ENCODE measurements around the gene PEAR1. TPM values are rescaled to one million over a fixed set of nuclear protein-coding genes. Genes with fewer than 3 reads are reported as not detected.

PEAR1 gene
- total RNA-seq, 1 donor from 2014 or later = 0.09 TPM

DNA sequence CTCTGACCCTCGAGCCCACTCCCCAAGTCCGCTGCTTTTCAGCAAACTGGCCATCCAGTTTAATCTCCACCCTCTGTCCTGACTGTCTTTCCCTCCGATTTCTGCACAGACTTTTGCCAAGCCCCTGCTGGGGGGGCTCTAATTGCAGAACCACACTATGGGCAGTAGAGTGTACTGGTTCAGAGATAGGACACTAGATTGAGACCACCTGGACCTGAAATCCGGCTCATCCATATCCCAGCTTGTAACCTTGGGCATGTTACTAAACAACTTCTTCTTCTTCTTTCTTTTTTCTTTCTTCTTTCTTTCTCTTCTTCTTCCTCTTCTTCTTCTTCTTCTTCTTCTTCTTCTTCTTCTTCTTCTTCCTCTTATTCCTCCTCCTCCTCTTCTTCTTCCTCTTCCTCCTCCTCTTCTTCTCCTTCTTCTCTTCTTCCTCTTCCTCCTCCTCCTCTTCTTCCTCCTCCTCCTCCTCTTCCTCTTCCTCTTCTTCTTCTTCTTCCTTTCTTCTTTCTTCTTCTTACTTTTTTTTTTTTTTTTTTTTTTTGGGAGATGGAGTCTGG, 34.6 kb downstream of the PEAR1 start:
- intact Hi-C loops (cut with micrococcal nuclease) = loop anchor here (2.0 to 10.0 kb wide), 4 partner anchors 63 to 493 kb away; partner anchors contain the start of gene NTRK1
- Mint-ChIP-seq H3K27ac (peak overlapping the region; percentile 45), H3K36me3 (ENCODE audit: low read depth) (no peaks in the 10 kb centered on the region), H3K4me3 (peak overlapping the region; percentile 53), H3K9me3 (no peaks in the 10 kb centered on the region), H3K4me1 (peaks cover 23% of the 10 kb centered on the region), H3K27me3 (peaks cover 70% of the 10 kb centered on the region)
- no peak for DNase-seq

DNA sequence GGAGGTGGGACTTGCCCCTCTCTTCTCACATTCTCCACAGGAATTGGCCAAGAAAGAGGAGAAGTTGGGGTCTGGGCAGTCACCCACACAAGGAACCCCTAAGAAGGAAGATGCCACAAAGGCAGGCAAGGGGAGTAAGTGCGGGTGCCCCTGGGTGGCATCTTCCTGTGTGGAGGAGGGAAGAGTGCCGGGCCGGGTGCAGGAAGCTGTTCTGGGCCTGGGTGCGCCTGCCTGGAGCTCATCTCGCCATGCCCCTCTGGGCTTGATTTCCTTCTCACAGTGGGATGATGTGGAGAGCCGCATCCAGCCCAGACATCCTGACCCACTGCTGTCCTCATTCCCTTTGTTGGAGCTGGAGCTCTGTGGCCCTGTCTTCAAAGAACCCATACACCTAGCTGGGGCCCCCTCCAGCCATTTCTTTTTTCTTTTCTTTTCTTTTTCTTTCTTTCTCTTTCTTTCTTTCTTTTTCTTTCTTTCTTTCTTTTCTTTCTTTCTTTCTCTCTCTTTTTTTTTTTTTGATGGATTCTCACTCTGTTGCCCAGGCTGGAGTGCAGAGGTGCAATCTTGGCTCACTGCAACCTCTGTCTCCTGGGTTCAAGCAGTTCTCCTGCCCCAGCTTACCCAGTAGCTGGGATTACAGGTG, 36.2 kb downstream of the PEAR1 start:
- Mint-ChIP-seq H3K4me3 (no peak overlapping the region), H3K36me3 (ENCODE audit: low read depth) (no peaks in the 10 kb centered on the region), H3K9me3 (no peaks in the 10 kb centered on the region), H3K27me3 (peaks cover 62% of the 10 kb centered on the region), H3K4me1 (peaks cover 21% of the 10 kb centered on the region), H3K27ac (no peak overlapping the region)
- no peak for DNase-seq
- intact Hi-C loops (cut with micrococcal nuclease) = loop anchor here (2.0 to 10.0 kb wide), 4 partner anchors 65 to 495 kb away; partner anchors contain the start of gene NTRK1

DNA sequence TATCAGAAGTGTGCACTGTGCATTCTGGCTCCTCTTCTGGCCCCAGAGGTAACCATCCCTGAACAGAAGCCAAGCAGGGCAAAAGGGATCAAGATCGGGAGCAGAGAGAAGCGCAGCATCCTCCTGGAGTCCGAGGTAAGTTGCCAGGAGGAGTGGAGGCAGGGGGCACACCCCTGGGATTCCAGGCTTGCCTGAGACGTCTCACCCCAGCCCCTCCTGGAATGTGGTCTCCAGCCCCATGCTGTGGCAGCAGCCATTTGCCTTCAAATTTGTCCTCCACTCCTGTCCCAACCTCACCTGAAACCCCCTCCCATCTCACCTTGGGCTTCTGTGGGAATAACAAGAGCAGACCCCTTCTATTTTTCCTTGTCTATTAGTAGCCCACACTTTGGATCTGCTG, 37.0 kb downstream of the PEAR1 start:
- Mint-ChIP-seq H3K4me1 (peaks cover 21% of the 10 kb centered on the region), H3K36me3 (ENCODE audit: low read depth) (no peaks in the 10 kb centered on the region), H3K4me3 (no peak overlapping the region)

DNA sequence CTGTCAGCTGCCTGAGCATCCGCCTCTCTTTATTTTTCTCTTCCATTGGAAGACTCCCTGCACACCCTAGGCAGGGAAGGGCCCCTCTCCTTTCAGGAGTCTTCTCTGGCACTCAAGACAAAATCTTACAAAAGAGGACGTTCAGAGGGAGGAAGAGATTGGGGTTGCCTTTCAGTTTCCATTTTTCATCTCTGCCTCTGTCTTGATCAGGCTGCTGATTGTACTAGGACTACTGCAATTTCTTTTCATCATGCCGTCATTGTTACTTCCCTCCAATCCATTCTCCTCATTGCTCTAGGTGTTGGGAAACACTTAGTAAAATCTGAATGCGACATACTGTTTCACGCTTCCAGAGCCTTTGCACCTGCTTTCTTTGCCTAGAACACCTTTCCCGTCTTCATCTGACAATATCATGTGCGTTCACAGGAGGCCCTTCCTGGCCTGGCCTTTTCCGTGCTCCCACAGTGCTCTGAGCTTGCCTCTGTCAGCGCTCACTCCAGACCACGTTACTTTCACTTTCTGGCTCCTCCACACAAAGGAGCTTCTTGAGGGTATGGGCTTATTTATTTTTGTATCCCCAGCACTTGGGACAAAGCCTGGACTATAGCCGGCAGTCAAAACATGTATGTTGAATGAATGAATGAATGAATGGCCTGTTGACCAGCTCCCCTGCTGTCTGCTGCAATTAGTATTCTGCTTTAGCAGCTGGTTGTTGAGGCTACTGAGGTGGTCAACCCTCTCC, 37.9 kb downstream of the PEAR1 start:
- intact Hi-C loops (cut with micrococcal nuclease) = no loop called here
- H3K4me1 Mint-ChIP-seq = peaks cover 15% of the 10 kb centered on the region
- no peak overlapping the region for H3K27ac Mint-ChIP-seq
- H3K27me3 Mint-ChIP-seq = peaks cover 45% of the 10 kb centered on the region
- no peaks in the 10 kb centered on the region for H3K9me3 Mint-ChIP-seq
- no peak for DNase-seq
- H3K36me3 Mint-ChIP-seq (ENCODE audit: low read depth) = no peaks in the 10 kb centered on the region
- H3K4me3 Mint-ChIP-seq = peak overlapping the region; percentile 2

More for the DNA sequence above, 37.0 kb downstream of the PEAR1 start:
- Mint-ChIP-seq H3K9me3 (no peaks in the 10 kb centered on the region), H3K27ac (no peak overlapping the region), H3K27me3 (peaks cover 54% of the 10 kb centered on the region)
- no peak for DNase-seq
- intact Hi-C loops (cut with micrococcal nuclease) = no loop called here

DNA sequence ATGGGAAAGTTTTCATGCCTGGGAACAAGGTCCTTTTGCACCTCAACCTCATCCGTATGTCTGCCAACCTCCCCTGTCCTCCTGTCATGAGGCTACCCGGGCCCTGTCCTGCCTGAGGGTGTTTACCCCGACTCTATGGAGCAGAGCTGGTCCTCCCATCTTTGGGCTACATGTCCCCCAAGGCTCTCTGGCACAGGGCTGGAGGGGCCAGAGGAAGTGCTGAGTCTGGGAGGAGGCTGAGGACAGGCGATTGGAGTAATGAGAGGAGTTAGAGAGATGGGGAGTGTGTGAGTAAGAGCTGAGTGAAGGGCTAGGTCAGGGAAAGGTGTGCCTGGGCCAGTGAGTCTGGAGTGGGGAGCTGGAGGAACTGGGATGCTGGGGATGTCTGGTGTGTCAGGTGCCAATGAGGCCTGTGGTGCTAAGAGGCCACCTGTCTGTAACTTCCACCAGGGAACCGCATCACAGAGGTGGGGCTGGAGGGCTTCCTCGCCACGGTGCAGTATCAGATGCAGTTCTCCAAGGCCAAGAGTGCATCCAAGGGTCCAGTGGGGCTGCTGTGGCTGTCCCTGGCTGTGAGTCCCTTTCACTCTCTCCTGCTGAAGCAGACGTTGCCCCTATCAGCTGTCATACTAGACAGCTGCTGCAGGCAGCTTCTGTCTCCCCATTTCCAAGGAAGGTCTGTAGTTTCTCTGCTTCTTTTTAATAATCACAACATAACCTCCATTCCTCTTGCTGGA, 38.6 kb downstream of the PEAR1 start:
- Mint-ChIP-seq H3K27me3 (peaks cover 37% of the 10 kb centered on the region), H3K9me3 (no peaks in the 10 kb centered on the region), H3K4me3 (no peak overlapping the region), H3K4me1 (peaks cover 12% of the 10 kb centered on the region), H3K27ac (no peak overlapping the region), H3K36me3 (ENCODE audit: low read depth) (no peaks in the 10 kb centered on the region)
- intact Hi-C loops (cut with micrococcal nuclease) = no loop called here
- no peak for DNase-seq

DNA sequence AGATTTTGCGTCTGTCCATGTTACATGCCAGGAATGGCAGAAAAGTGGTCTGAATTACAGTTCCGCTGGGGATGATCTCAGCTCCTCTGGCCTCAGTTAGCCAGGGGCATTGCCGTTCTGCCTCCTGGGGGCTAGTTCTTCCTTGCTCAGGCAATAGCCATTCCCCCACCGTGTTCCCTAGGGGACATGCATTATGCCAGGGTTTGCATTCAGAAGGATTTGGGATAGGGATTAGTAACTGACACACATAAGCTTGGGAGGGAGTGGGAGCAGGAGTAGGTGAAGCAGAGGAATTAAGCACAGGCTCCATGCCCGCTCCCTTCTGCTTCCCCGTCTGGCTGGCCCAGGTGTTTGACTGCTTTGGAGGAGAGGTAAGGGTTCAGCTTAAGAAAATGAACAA, 39.6 kb downstream of the PEAR1 start:
- Mint-ChIP-seq H3K4me1 (peaks cover 6% of the 10 kb centered on the region), H3K9me3 (no peaks in the 10 kb centered on the region), H3K4me3 (no peak overlapping the region), H3K36me3 (ENCODE audit: low read depth) (peaks cover under 1% of the 10 kb centered on the region), H3K27me3 (peaks cover 28% of the 10 kb centered on the region), H3K27ac (no peak overlapping the region)
- intact Hi-C loops (cut with micrococcal nuclease) = no loop called here
- DNase-seq = no peak

DNA sequence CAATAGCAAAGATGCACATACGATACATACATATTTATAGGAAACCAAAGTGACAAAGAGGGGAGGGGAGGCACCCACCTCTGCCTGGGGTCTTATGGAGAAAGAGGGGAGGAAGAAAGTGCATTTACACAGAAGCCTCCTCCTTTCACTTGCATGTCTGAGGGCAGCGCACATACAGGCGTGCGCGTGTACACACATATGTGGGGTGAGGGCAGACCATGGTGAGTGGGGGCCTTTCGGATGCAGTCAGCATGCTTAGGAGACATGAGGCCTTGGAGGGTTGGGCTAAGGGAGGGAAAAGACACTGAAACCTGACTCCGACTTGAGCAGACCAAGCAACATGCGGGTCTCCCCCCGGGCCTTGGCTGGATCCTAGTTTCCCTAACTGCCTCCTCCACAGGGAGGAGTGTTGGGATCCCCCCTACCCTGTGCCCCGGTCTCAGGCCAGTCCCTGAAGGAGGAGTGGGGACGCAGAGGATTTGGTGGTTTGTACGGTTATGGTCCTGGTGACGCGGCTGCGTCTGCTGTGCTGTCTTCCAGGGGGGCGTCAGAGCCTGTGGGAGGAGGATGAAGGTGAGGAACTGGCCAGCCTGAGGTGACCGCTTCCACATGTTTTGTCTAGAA, 42.1 kb downstream of the PEAR1 start:
- H3K27me3 Mint-ChIP-seq = peaks cover 10% of the 10 kb centered on the region
- no peak for DNase-seq
- no peak overlapping the region for H3K27ac Mint-ChIP-seq
- H3K36me3 Mint-ChIP-seq (ENCODE audit: low read depth) = peaks cover 5% of the 10 kb centered on the region
- H3K4me3 Mint-ChIP-seq = no peak overlapping the region
- H3K9me3 Mint-ChIP-seq = no peaks in the 10 kb centered on the region
- H3K4me1 Mint-ChIP-seq = peaks cover 4% of the 10 kb centered on the region
- intact Hi-C loops (cut with micrococcal nuclease) = no loop called here

DNA sequence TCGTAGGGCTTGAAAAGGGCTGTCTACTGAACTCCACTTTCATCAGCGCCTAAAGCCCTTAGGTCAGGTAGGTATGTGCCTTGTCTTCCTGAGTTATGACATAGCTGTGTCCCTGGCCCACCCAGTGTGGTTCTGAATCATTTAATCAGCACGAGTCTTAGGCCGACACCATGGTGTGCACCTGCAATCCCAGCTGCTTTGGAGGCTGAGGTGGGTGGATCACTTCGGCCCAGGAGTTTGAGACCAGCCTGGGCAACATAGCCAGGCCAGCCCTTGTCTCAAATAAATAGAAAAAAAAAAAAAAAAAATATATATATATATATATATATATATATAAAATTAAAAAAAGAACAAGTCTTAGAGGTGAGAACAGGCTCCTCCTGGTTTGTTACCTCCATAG, 42.7 kb downstream of the PEAR1 start:
- intact Hi-C loops (cut with micrococcal nuclease) = no loop called here
- peaks cover 4% of the 10 kb centered on the region for H3K27me3 Mint-ChIP-seq
- H3K36me3 Mint-ChIP-seq (ENCODE audit: low read depth) = peaks cover 8% of the 10 kb centered on the region
- no peak overlapping the region for H3K4me3 Mint-ChIP-seq
- DNase-seq = no peak
- H3K27ac Mint-ChIP-seq = no peak overlapping the region
- peaks cover 4% of the 10 kb centered on the region for H3K4me1 Mint-ChIP-seq
- no peaks in the 10 kb centered on the region for H3K9me3 Mint-ChIP-seq

DNA sequence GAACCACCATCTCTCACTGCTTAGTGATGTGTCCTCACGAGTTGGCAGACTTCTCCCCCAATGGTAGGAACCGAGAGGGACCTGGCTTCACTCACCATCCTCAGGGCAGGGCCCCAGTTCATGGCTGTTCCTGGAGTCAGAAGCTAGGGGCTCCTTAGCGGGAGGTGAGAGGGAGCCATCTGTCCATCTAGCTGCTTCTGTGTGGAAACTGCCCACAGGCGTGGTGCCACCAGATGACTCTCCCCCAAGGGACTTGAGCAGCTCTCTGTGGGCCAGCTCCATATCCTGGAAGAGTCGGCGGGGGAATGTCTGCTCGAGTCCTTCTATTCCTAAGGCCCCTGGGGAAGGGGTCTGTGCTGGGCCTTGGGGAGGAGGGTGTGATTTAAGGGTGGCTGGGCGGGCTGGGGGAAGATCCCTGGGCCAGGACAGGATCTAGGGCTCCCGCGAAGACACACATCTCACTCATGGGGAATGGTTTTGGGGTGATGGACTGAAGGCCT, 43.3 kb downstream of the PEAR1 start:
- Mint-ChIP-seq H3K27ac (no peak overlapping the region), H3K4me3 (no peak overlapping the region), H3K27me3 (no peaks in the 10 kb centered on the region), H3K9me3 (no peaks in the 10 kb centered on the region), H3K4me1 (no peaks in the 10 kb centered on the region), H3K36me3 (ENCODE audit: low read depth) (peaks cover 8% of the 10 kb centered on the region)
- no peak for DNase-seq
- intact Hi-C loops (cut with micrococcal nuclease) = no loop called here

DNA sequence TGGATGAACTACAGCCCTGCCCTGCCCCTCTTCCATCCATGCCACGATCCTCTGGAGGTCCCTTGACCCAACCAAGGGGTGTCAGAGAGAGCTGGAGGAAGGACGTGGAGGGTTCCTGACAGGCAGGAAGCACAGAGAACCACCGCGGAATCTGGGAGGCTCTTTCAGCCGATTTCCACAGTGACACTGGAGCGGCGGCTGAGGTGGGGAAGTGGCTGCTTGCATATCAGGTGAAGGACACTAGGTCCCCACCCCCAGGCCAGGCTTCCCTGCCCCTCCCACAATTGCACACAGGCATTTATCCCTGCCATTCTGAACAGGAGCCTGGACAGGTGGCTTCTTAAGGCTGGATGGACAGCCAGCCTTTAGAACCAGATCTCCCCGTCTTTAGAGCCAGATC, 44.4 kb downstream of the PEAR1 start:
- DNase-seq = no peak
- Mint-ChIP-seq H3K27me3 (no peaks in the 10 kb centered on the region), H3K9me3 (no peaks in the 10 kb centered on the region), H3K36me3 (ENCODE audit: low read depth) (peaks cover 12% of the 10 kb centered on the region), H3K27ac (no peak overlapping the region), H3K4me3 (no peak overlapping the region), H3K4me1 (no peaks in the 10 kb centered on the region)
- intact Hi-C loops (cut with micrococcal nuclease) = no loop called here

DNA sequence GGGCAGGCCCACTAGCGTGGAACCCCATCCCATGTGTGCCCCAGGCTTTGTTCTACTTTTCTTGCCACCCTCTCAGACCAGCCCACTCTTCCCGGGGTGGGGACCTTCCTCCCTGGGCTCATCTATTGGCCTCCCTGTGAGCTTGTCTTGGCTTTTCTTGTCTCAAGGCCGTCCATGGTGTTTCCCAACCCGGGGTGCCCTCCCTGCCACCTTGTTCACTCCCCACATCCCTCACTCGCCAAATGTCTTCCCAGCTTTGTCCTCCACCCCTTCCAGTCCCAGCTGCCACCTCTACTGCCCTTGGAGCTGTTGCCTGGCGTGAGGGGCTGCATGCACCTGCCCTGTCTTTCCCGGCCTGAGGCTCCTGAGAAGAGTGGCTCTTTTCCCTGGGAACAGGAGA, 45.3 kb downstream of the PEAR1 start:
- Mint-ChIP-seq H3K4me3 (no peak overlapping the region), H3K9me3 (no peaks in the 10 kb centered on the region), H3K36me3 (ENCODE audit: low read depth) (peaks cover 12% of the 10 kb centered on the region), H3K4me1 (no peaks in the 10 kb centered on the region), H3K27ac (no peak overlapping the region), H3K27me3 (no peaks in the 10 kb centered on the region)
- intact Hi-C loops (cut with micrococcal nuclease) = no loop called here
- no peak for DNase-seq

DNA sequence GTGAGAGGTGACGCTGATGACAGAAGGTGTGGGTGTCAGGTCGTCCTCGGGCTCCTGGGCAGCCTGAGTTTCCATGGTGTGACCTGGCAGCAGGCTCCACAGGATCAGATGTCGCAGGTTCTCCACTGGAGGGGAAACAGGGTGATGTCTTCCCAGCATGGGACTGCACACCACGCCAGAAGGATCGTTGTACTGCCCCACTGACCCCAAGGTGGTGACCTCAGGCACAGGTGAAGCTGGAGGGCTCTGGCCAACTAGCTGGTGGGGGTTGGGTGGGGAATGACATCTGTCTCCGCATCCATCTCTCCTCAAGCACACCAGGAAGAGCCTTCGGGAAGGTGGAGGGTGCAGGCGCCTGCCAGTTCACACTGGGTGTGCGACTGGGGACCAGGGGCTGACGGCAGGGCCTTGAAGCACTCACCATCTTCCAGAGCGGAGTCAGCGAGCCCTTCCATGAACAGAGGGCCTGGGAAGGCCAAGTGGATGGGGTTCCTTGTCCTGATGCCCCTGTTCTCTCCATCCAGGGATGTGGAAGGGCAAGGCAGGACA, 46.3 kb downstream of the PEAR1 start:
- no peak for DNase-seq
- intact Hi-C loops (cut with micrococcal nuclease) = no loop called here
- H3K4me1 Mint-ChIP-seq = no peaks in the 10 kb centered on the region
- no peaks in the 10 kb centered on the region for H3K27me3 Mint-ChIP-seq
- no peak overlapping the region for H3K4me3 Mint-ChIP-seq
- peaks cover 19% of the 10 kb centered on the region for H3K36me3 Mint-ChIP-seq (ENCODE audit: low read depth)
- H3K27ac Mint-ChIP-seq = no peak overlapping the region
- no peaks in the 10 kb centered on the region for H3K9me3 Mint-ChIP-seq

DNA sequence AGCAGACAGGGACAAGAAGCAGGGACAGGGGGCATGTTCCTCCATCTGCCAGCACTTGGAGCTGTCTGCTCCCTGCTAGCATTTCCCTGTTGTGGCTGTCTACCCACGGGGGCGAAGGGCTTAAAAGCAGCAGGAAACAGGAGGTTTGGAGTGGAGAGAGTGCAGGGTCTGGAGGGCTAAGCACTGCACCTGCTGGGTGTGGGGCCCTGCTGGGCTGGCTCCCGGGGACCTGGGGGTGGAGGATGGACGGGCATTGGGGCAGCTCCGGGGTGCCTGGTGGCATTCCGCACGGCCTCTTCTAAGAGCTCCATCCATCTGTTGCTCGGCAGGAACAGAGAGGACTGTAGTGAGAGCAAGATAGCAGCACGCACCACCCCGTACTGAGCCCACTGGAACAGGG, 48.2 kb downstream of the PEAR1 start:
- H3K4me1 Mint-ChIP-seq = no peaks in the 10 kb centered on the region
- peaks cover 32% of the 10 kb centered on the region for H3K36me3 Mint-ChIP-seq (ENCODE audit: low read depth)
- intact Hi-C loops (cut with micrococcal nuclease) = no loop called here
- no peaks in the 10 kb centered on the region for H3K9me3 Mint-ChIP-seq
- no peak overlapping the region for H3K27ac Mint-ChIP-seq
- H3K27me3 Mint-ChIP-seq = no peaks in the 10 kb centered on the region
- DNase-seq = no peak
- no peak overlapping the region for H3K4me3 Mint-ChIP-seq
